K562 treated with DMSO at 1 percent for 4 hours (cell line): ENCODE data around the gene TPST1. TPM values are rescaled to one million over a fixed set of nuclear protein-coding genes. Genes with fewer than 3 reads are reported as not detected.

Source experiments
- total RNA-seq: library from RNA; unstranded; fragments of 300-600 nt; gene quantifications from 2 replicates; pipeline ENCODE4 v1.2.3, GENCODE V29; 2022; ENCODE audit not compliant: insufficient read depth

Gene TPST1
- total RNA-seq, result 1.7 TPM in 1 of 2 replicates, not detected in the other

DNA sequence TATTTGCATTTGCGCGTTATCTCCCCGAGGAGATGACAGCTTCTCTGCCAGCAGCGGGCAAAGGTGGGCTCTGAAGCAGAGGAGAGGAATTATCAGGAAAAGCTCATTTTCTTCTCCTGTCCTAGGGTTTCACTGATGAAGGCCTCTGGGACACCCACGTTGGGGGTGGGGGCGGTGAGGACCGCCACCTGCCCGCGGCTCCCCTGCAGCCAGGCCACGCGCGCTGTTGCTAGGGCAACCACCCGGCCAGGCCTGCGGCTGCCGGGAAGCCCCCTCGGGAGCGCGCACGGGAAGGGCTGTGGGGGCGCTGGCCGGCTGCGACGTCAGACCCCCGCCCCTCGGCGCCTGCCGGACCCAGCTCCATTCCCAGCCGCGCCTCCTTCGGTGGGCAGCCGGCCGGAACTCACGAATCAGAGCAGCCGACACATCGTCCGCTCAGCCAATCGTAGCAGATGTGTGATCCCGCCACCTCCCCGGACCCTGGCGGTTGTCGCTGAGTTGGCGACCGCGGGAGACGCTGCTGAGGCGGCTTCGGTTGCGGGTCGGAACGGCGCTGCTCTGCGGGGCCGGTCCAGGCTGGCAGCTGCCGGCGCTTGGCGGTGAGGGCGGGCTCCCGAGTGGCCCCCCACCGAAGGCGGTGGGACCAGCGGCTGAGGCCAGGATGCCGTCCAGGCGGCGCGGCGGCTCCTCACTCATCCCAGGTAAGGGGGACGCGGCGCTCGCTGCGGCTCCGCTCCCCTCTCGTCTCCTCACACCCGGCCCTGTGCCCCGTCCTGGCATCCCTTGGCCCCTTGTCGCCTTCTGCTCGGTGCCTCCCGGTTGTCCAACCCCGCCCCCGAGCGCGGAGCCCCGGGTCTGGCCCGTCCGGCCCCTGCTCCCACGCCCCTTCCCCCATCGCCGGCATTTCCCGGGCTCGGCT, at the start of gene TPST1:
TPST1 (plus strand) TSS at position 513 of the 919 bp plus-strand sequence. CDS start 35,092 bp downstream, outside the sequence.

Other genes with a start within 250 kb of the TPST1 start
- 141 and 151 TPM in 2 replicates for gene GUSB, start 223.1 kb upstream of the TPST1 start, total RNA-seq
- 23.8 and 31.0 TPM in 2 replicates for gene ASL, start 129.5 kb upstream of the TPST1 start, total RNA-seq
- 24.5 and 27.3 TPM in 2 replicates for gene CRCP, start 90.5 kb upstream of the TPST1 start, total RNA-seq